Lower leg skin (tissue), 3 donors: ENCODE data around the gene PRKAG1.

Source experiments
- CTCF ChIP-seq, 3 donors: fragments of 450-650 bp; IDR thresholded peaks; one replicate each; pipeline ENCODE4 v1.5.1; 2016; ENCODE audit warnings: antibody characterized with exemption in 3 of 3, mild to moderate bottlenecking in 3 of 3, moderate library complexity in 2 of 3
- POLR2A ChIP-seq, 2 donors: fragments of 450-650 bp; IDR thresholded peaks; one replicate each; pipeline ENCODE4 v1.6.1; 2016 to 2017; ENCODE audit warnings: antibody characterized with exemption in 2 of 2, mild to moderate bottlenecking in 1 of 2, moderate library complexity in 1 of 2

- no peak for TF ChIP-seq POLR2A (IDR thresholded peaks at IDR 0.05)
- TF ChIP-seq CTCF (IDR thresholded peaks at IDR 0.05), result no peak
Observed at GRCh38 chr12:49050507-49051372, 32.2 kb upstream of the PRKAG1 start.
